ENCODE data around the gene GDI2. TPM values are rescaled to one million over a fixed set of nuclear protein-coding genes. Genes with fewer than 3 reads are reported as not detected.

The GDI2 gene
- total RNA-seq: 575 and 624 TPM in 2 replicates

DNA sequence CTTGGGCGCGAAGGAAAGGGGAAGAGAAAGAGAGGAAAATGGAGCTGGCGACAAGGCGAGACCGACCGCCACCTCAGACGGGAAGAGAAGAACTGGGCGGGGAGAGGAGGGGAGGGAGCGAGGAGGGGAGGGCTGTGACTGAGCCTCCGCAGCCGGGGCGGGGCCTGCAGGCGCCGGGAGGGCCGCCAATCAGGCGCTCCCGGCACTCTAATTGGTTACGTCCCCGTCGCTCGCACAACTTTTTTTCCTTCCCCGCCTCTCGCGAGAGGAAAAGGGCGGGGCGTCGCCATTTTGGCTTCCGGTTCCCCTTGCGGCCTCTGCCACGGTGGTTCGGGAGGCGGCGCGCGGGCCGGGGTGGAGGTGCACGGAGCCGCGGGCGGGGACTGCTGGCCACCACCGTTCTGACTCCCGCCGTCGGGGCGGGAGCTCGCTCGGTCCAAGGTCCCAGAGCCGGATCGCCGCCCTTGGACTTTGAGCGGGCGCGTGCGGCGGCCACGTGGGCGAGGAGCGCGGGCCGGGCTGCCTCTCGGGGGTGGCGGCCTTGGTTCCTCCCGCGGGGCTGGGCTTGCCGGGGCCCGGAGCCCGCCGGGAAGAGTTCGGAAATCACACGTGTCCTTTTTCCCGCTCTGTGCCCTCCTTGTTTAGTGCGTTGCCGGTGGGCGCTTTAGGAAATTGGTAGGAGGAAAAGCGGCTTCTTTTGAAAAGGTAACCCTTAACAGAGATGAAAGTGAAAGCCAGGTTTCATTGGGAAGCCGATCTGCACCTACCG is at the start of gene GDI2:
TSS of gene GDI2 (minus strand) at position 94 of the 769 bp plus-strand sequence. CDS start 176 bp downstream, outside the sequence.

Other genes starting within 250 kb of the GDI2 start
- gene ASB13, start 146.8 kb downstream of the GDI2 start, total RNA-seq: 10.8 and 12.1 TPM in 2 replicates
- 58.8 and 94.8 TPM in 2 replicates for gene TASOR2, start 128.6 kb downstream of the GDI2 start, total RNA-seq
- gene ANKRD16, start 76.5 kb upstream of the GDI2 start, total RNA-seq: 7.7 and 10.6 TPM in 2 replicates
- gene FBH1, start 76.8 kb upstream of the GDI2 start, total RNA-seq: 79.2 and 80.1 TPM in 2 replicates
- gene IL15RA, start 164.1 kb upstream of the GDI2 start, total RNA-seq: 4.5 and 9.9 TPM in 2 replicates
- gene IL2RA, start 248.9 kb upstream of the GDI2 start, total RNA-seq: not detected in 2 replicates

Measured in subcutaneous preadipocyte (primary cell).